T-helper 2 cell (primary cell): ENCODE data around the gene HES2.
"Not testable (repeated sequence)": the region's sequence is repeated elsewhere in the genome, so short reads cannot be mapped to it uniquely, and the experiment has no call there.

ENCODE experiments used
- DNase-seq, 5 experiments: peaks; one replicate each; pipeline versions ENCODE4 v3.0.0 to v3.0.0-alpha.2; 2012 to 2022

The HES2 gene

GRCh38 chr1:6453895-6454855 is 34.5 kb upstream of the HES2 start:
- peak in 1 of 5 experiments; percentile 41 for DNase-seq

GRCh38 chr1:6450943-6451373 is 31.2 kb upstream of the HES2 start:
- no peak for DNase-seq

GRCh38 chr1:6450486-6450885 is 30.8 kb upstream of the HES2 start:
- DNase-seq: not testable (repeated sequence)

GRCh38 chr1:6450005-6450450 is 30.3 kb upstream of the HES2 start:
- no peak for DNase-seq

GRCh38 chr1:6448749-6449631 is 29.3 kb upstream of the HES2 start:
- no peak for DNase-seq

- peak in 2 of 5 experiments; percentile 56 to 64 for DNase-seq
Measured at GRCh38 chr1:6447818-6448748, 28.4 kb upstream of the HES2 start.

GRCh38 chr1:6447016-6447817 is 27.5 kb upstream of the HES2 start:
- no peak for DNase-seq

GRCh38 chr1:6446665-6447015 is 26.9 kb upstream of the HES2 start:
- no peak for DNase-seq

- not testable (repeated sequence) for DNase-seq
Measured at GRCh38 chr1:6445929-6446328, 26.2 kb upstream of the HES2 start.

GRCh38 chr1:6445062-6445763 is 25.5 kb upstream of the HES2 start:
- DNase-seq: peak in 3 of 5 experiments; percentile 31 to 38 (median 33)

GRCh38 chr1:6444377-6444776 is 24.7 kb upstream of the HES2 start:
- DNase-seq: no peak

GRCh38 chr1:6443339-6444115 is 23.8 kb upstream of the HES2 start:
- DNase-seq: no peak

GRCh38 chr1:6441586-6441985 is 21.9 kb upstream of the HES2 start:
- no peak for DNase-seq

GRCh38 chr1:6440198-6441126 is 20.7 kb upstream of the HES2 start:
- DNase-seq: peak; percentile 60 to 73 (median 66)

GRCh38 chr1:6438047-6438525 is 18.4 kb upstream of the HES2 start:
- peak; percentile 43 to 65 (median 59) for DNase-seq

- not testable (repeated sequence) for DNase-seq
Measured at GRCh38 chr1:6437012-6437700, 17.4 kb upstream of the HES2 start.

- DNase-seq: not testable (repeated sequence)
Measured at GRCh38 chr1:6436277-6436676, 16.6 kb upstream of the HES2 start.

- DNase-seq: no peak
Measured at GRCh38 chr1:6435547-6435946, 15.8 kb upstream of the HES2 start.
